GM21390 (cell line): Measurements from ENCODE around the gene SH2B3.
A peak's percentile ranks its signal among the peaks of the same experiment; 100 is the strongest.

Experiments
- ATAC-seq: cut with Tn5 transposase; IDR thresholded peaks from one replicate; pipeline ENCODE4 v1.9.1; 2021; ENCODE audit not compliant: unreplicated experiment

Gene SH2B3

DNA sequence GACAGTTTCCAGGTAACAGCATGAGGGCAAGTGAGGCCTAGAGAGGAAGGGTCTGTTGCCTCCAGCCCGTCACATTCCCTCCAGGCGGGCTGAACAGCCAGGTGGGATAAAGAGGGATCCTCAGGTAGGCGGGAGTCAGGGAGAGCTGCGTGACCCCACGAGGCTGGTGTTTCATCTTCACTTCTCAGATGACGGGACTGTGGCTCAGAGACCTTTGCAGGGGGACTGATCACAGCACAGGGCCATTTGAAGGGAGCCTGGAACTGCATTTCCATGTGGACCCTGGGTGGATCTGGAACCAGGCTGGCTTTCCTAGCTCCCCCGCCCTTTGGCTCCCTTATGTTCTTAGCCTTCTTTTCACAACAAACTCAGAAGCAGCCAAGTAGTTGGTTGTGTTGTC, 37.4 kb downstream of the SH2B3 start:
- no peak for ATAC-seq

DNA sequence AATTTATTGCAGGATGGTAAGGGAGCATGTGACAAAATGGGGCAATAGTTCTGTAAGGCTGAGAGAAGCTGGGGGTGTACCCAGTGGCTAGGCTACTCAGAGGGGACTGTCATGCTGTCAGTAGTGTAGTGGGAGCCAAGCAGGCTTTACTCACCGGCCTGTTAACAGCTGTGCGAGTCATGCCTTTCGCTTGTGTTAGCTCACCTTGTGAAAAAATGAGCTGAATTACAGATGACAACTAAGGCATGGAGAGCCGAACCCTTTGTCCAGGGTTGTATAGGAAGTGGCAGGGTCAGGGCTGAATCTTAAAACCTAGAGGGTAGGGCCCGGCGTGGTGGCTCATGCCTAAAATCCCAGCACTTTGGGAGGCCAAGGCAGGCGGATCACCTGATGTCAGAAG, 37.9 kb downstream of the SH2B3 start:
- ATAC-seq: no peak

DNA sequence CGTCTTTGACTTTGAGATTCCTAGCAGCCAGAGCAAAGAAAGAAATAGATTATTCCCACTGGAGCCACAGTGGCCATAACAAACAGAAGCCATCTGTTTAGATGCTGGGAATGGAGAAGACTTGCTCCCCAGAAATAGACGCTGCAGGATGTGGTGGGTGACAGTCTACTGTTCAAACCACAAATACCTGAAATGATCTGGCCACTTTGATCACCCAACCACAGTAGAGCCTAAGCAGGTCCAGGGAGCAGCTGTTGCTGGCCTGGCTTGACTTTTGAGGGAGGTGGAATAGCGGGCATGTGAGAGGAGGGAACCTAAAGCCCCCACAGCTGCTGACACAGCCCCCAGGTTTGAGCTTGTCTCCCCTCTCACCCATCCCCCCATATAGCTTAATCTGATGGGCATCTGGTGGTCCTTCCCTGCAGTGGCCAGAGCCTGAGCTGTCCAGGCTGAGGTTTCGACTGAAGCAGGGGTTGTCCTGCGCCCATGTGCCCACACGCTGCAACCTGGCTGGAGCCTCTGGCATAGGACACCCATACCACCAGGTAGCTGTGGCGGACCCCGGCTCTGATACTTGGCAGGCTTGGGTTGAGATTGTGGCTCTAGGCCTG, 38.7 kb downstream of the SH2B3 start:
- ATAC-seq: peak; percentile 36

DNA sequence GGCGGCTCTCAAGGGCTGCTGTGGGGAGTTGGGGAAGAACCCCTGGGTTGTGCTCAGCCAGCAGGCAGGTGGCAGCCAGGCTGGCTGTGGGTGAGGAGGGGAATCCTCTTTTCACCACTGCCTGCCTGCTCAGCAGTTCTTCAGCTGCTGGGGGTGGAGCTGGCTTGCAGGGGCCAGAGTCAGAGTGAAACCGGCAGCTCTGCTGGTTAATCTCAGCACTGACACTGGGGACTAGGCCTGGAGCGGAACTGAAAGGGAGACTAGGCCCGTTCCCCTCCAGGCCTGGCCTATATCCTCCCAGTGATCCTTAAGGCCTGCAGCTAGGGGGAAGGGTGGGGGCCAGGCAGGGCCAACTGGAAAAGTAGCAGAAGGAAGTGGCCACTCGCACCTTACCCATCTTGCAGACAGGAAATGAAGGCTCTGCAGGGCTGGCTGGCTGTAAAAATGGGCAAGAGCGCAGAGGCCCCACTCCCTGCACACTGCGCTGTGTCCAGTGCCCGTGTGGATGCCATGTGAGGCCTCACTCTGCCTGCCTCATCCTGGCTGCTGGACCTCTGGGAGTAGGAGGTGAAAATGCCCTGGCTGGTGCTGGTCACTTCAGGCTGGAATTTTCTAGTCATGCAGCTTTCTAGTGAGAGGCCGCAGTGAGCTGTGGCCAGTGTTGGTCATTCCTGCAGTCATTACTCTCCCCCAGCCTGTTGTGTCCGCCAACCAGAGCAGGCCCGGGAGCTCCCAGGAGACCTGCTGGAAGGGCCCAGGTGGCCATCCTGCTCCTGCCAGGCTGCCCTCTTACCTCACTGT, 39.4 kb downstream of the SH2B3 start:
- ATAC-seq: peak; percentile 84

DNA sequence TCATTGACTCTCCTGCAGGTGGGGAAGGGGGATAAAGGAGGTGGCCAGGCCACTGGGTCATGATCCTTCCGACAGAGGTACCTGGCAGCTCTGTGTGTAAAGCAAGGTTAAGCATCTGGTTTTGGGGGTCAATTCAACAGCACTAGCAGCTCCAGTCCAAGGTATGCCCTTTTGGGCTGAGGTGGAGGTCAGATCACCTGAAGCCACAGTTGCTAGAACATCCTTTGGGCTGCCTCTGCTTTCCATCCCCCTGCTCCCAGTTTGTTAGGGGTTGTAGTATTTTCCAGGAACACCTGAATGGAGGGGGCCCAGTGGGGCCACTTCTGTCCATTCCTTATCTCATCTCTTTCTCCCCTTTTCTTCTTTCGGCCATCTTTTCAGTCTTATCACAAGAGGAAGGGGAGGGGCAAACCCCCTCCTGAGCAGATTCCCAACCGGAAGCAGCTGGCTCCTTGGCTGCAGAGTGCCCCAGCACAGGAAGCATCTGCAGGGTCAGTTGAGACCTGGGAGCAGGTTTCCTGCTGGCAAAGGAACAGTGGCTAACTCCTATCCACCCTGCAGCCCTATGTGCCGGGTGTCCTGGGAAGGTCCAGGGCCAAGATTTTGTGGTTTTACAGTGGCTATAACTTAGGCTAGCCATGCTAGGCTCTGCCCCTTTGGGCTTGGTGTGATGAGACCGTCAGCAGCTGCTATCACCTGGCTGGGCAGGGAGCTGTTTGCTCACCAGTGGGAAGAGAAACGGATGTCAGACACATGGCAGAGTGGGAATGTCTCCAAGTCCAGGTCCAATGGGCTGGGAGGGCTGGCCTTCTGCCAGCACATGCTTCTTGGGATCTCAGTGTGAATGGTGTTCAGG, 40.2 kb downstream of the SH2B3 start:
- ATAC-seq: no peak

DNA sequence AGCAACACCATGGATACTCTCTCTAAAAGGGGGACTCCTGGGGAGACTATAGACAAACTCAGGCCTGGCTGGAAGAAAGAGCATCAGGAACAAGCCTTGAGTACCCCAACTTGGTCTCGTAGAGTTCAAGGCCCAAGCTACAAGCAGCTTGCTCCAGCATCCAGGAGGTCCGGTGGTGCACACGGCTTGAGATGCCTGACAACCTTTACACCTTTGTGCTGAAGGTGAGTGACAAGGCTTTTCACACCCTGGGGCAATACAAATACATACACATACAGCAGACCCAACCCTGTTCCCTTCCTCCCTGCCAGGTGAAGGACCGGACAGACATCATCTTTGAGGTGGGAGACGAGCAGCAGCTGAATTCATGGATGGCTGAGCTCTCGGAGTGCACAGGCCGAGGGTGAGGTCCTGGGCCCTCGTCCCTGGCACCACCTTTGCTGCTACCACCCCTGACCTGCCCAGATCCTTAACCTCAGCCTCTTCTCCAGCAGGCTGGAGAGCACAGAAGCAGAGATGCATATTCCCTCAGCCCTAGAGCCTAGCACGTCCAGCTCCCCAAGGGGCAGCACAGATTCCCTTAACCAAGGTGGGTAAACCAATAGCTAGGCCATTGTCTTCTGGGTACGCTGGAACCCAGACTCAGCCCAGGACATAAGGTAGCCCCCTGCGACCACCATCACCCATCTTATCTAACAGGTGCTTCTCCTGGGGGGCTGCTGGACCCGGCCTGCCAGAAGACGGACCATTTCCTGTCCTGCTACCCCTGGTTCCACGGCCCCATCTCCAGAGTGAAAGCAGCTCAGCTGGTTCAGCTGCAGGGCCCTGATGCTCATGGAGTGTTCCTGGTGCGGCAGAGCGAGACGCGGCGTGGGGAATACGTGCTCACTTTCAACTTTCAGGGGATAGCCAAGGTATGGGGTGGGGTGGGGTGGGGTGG, 41.2 kb downstream of the SH2B3 start:
- no peak for ATAC-seq

DNA sequence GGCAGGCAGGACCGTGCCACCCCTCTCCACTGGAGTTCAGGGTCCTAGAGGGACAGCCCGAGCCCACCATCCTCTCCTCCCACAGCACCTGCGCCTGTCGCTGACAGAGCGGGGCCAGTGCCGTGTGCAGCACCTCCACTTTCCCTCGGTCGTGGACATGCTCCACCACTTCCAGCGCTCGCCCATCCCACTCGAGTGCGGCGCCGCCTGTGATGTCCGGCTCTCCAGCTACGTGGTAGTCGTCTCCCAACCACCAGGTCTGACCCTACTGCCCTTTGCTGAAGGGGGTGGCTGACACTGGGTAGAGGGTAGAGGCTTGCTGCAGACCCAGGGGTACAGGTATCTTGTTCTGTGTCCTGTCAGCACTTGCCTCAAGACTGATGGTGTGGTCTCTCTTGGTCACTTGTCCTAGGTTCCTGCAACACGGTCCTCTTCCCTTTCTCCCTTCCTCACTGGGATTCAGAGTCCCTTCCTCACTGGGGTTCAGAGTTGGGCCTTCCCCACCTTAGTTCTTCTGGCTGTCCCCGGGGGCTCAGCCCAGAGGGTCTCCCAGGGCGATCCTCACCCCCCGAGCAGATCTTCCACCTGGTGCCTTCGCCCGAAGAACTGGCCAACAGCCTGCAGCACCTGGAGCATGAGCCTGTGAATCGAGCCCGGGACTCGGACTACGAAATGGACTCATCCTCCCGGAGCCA, 42.0 kb downstream of the SH2B3 start:
- ATAC-seq: no peak

DNA sequence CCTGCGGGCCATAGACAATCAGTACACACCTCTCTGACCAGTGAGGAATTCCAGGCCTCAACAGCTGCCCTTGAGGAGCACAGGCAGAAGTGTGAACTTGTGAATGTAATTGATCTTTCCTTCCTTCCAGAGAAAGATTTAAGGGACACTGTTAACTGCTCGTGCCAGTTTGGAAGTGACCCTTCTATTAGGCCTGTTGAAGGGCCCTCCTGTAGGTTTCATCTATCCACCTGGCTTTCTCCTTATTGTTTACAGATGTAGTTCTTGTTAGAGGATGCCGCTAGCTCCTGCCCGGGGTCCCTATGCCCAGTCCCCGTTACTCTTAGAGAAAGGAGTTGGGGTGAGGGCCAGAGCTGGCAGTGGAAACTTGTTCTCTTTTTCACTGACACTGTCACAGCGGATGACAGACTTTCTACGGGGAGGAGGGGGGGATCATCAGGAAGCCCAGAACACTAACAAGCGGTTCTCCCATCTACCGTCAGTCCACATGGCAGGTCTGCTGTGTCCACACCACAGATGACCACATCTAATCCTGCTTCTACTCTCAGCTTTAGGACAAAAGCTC, 42.6 kb downstream of the SH2B3 start:
- ATAC-seq: no peak

DNA sequence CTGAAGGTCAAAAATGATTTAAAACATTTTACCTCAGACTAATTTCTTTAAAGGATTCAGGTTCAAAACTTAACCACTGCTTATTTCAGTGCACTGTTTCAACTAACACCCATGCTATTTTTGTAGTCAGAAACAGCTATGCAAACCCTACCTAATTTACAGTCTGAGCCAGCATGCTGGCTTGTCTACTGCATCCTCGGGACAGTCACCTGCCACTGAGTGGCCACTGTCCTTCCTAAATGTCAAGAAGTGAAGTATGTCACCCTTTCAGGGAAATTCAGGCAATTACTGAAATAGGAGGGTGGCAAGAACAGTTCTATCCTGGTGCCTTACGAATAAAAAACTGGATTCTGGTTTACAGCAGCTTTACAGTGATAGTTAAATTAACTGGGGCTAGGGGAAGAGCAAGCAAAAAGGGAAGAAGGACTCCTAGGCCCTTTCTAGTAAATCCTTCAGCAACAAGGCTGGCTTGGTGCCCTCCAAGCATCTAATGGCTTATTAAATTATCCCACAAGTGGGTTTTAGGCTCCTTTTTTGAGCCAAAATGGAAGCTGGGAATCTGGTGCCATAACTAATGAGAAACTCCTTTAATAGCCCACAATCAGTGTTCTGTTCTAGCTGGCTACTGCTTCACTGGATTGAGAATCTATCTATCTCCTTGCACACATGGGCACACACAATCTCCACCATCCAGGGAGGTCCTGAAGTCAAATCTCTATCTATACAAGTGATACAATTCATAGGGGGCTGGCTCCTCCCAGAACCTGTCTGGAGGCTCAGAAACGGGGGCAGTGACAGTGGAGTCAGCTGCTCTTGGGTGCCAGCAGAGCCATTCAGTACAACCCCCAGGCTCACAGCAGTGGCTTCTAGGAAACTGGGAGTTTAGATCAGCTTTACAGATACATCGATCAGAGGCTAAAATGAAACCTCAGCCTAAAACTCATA, 43.4 kb downstream of the SH2B3 start:
- ATAC-seq: no peak

DNA sequence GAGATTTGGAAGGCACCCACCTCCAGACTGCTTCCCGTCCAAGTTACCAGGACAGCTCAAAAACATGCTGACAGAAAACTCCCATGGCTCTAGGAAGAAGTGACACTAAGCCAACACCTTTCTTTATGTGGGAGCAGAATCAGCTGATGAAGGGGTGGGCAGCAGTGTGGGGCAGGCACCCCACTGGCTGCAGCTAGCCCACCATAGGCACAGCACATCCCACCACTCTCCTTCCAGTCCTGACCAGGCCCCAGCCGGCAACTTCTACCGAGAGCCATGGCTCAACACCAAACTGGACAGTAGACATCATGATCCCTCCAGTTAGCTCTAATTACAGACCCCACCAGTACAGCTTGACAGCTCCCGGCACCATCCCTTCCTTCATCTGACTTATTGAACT, 45.0 kb downstream of the SH2B3 start:
- ATAC-seq: no peak

DNA sequence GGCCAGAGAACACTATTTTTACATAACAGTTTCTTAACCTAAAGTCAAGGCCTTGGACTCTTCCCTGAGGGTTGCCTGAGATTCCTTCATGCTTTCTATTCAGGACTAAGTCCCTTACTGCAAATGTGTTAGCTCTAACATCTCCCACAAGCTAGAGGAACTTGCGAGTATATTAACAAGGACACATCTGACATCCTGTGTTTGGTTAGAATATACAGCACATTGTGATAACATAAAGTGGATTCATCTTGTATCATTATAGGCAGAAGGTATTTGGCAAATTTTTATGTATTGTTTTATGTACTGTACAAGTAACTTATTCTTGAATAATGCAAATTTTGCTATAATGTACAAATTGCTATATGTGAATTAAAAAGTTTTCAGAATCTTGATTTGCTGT, 45.5 kb downstream of the SH2B3 start:
- ATAC-seq: no peak

DNA sequence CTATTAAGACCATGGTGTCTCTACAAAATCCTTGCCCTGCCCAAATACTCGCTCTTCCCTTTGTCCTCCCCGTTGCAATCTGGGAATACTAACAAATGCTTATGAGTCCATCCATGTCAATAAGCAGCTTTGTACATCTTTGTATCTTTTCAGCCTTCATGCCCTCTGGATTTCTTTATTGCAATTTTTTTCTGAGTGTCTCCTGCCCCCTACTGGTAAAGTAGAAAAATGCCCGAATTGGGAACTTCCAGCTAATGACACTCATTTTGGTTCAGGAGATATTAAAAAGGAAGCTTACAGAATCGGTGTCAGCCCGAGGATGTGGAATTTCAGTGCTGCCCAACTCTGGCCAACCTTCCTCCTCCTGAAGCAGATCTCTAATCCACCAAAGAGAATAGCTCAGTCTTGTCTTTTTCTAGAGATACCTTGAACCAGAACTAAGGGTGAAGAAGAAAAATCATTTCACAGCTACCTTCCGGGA, 46.0 kb downstream of the SH2B3 start:
- ATAC-seq: no peak

DNA sequence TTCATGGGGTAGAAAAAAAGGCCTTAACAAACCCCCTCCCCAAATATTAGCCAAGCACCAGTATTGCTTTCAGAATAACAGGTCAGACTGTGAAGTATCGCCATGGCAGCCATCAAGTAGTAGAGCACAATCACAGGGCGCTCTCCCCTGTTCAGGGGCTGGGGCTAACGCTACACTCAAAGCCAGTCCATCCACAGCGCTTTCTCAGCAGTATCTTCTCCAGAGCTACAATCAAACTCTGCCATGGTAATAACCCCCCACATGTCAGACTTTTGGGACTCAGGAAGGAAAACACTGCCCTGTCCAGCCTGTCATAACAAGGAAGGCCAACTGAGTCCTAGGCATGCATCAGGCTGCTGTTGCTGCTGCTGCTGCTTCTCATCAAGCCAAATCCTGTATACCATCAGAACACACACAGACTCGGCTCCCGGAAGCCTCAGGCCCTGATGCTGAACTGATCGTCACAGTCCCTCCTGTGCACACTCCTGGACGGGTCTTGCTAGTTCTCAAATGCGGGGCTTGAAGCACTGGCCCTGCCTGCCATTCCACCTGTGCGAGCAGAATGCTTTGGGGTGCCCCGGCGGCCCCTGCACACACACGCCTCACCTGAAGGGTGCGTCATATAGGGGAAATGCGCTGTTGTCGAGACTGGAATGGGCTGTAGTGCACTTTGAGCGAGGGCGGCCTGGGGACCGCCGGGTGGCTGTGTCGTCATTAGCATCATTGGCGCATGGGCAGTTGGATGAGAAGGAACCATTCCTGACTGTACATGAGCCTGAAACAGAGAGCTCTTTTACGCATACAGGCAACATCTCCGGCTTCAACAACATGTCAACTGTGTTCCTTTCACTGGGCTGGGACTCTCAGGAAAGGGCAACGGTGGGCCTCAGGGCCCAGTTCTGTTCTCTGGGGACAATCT, 47.6 kb downstream of the SH2B3 start:
- ATAC-seq: no peak

DNA sequence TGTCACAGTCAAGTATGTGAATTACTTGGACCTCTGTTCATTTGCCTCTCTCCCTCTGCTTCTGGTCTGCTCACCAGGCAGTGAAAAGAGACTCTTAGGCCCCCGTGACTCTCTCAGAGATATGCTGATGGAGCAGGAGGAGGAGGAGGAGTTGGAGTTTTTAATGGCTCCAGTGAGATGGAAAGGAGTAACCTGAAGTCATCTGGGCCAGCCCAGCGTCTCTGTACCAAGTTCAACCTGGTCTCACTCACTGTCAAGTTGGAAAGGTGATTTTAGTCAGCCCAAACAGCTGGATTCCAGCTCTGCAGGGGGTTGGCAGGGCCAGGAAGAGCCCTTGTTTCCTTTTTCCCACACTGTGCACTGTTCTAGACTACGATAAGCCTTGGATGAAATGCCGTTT, 48.6 kb downstream of the SH2B3 start:
- ATAC-seq: no peak

DNA sequence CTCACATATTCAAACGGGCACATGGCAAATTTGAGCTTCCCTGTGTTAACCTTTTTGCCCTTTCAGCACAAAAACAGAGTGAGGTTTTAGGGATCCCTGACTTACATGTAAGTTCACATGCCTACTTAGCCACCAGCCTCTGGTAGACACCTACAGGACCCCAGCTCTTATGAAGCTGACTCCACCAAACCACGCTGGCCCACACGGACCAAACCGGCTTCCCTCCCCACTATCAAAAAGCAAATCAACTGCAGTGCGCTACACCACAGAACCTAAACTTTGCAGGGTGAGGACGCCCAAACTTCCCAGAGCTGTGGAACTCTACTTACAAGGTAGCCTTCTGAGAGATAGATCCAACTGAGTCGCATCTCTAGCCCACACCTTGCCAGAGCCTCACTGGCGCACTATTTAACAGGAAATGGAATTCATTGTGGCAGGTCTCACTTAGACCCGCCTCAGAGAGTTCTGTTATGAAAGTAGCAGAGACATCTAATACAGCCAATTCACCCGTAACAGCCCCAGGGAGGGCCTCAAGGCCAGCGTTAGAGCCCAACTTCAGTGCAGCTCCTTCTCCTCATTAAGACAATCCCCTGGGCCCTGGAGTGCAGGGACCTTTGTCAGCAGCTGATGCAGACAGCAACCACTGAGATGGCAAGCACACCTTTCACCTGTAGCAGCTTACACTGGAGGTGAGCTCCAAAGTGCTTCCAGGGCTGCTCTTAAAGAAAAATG, 49.2 kb downstream of the SH2B3 start:
- no peak for ATAC-seq

DNA sequence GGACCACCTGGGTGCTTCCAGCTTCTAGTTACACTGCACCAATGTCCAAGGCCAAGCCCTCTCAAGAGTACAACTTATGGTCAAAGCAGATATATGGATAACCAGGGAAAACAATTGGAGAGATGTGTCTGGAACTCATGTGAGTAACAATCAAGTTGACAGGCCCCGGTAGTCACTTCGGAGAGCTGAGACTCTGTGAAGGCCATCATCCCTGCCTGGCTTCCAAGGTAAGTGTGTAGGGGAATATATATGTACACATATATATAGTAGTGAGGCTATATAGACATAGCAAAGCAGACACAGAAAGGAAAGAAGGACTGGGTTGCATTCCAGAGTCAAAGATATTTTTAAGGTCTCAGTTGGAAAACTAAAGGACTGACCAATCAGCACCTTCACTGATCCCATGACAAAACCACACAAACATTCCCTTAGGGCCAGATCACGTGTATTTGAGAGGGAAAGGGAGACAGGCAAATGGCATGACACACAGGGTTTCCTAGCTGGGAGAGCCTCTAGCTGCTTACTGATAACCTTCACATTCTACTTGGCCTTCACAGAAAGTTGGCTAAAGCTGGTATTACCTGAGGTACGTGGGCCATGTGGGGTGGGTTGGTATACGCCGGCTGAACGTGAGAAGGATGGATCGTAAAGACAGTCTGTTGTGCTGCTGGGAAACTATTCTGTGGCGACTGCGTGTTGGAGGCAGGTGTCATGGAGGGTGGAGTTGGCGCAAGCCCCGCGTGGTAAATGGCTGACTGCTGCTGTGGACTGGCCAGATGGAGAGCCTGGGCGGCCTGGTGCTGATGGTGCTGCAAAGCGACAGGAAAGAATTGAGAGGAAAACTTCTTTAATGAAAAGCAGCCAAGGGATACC, 50.0 kb downstream of the SH2B3 start:
- no peak for ATAC-seq
